C1 segment of cervical spinal cord (tissue), 14 donors: Measurements from ENCODE around the gene BPNT1.

Source experiments
- DNase-seq, 14 donors: peaks; one replicate each; lab custom pipeline; 2025; lab: John Stamatoyannopoulos, UW

The BPNT1 gene

DNA sequence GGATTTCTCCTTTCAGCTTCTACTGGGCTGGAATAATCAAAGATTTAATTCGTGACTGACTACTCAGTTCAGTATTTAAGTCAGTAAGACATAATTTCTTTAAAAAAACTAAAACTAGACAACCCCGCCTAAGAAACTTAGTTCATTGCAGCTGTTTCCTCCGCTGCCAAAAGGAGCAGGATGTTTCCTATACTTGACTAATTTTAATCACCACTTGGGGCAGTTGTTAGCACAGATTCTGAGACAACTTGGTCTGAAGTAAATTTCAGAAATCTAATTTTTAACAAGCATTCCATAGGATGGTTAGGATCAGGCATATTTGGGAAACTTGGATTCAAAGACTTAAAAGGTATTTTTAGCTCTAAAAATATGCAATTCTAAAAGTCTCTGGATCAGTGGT lies 77.3 kb downstream of the BPNT1 start:
- DNase-seq, result no peak

DNA sequence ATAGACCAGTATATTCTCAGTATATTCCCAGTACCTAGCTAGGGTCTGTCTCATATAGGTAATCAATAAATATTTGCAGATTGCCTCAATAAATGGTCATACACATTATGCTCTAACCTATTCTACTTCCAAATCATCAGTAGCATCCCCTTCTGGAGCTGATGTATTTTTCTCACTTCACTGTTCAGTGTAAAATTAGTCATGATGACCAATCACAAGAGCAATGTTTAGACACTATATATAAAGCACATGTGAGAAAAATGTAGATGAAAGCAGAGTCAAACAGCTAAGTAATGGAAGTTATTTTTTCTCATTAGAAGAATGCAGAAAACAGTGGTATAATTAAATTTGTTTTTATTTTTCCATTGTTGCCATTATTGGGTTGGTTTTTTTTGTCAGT lies 78.0 kb downstream of the BPNT1 start:
- no peak for DNase-seq
